Mucosa of rectum (tissue), 2 donors: Measurements from ENCODE around the gene SHD.

Experiments
- H3K27ac ChIP-seq, 2 donors: one replicate each; pipeline ENCODE4 v1.7.0; 2013; ENCODE audit warnings: inconsistent platforms in 2 of 2, low read depth in 2 of 2, low read length in 2 of 2
- H3K27me3 ChIP-seq, 2 donors: one replicate each; pipeline ENCODE4 v1.7.0; 2013; ENCODE audit warnings: low read length in 2 of 2; ENCODE audit not compliant: control insufficient read depth in 2 of 2, insufficient read depth in 2 of 2
- H3K36me3 ChIP-seq, 2 donors: one replicate each; pipeline ENCODE4 v1.7.0; 2013; ENCODE audit warnings: low read length in 2 of 2; ENCODE audit not compliant: control insufficient read depth in 2 of 2, insufficient read depth in 2 of 2
- H3K4me1 ChIP-seq, 2 donors: one replicate each; pipeline ENCODE4 v1.7.0; 2013; ENCODE audit warnings: low read length in 2 of 2, mild to moderate bottlenecking in 1 of 2; ENCODE audit not compliant: control insufficient read depth in 2 of 2, insufficient read depth in 2 of 2
- H3K4me3 ChIP-seq, 2 donors: one replicate each; pipeline ENCODE4 v1.7.0; 2013; ENCODE audit warnings: low read length in 2 of 2
- H3K9ac ChIP-seq, 2 donors: one replicate each; pipeline ENCODE4 v1.7.0; 2013; ENCODE audit warnings: low read length in 2 of 2, low read depth in 1 of 2, mild to moderate bottlenecking in 1 of 2
- H3K9me3 ChIP-seq, 2 donors: one replicate each; pipeline ENCODE4 v1.7.0; 2013; ENCODE audit warnings: low read length in 2 of 2; ENCODE audit not compliant: control insufficient read depth in 2 of 2
- donor health status: healthy.
- donor health status: Normal muscosa, but diverticular disease.

Gene SHD

GRCh38 chr19:4310247-4311121 lies 31.4 kb downstream of the SHD start:
- H3K36me3 ChIP-seq = no peaks in the 10 kb centered on the region
- no peaks in the 10 kb centered on the region for H3K4me1 ChIP-seq
- no peak overlapping the region for H3K27ac ChIP-seq
- no peaks in the 10 kb centered on the region for H3K27me3 ChIP-seq
- no peak overlapping the region for H3K9ac ChIP-seq
- H3K4me3 ChIP-seq = no peak overlapping the region
- H3K9me3 ChIP-seq = no peaks in the 10 kb centered on the region

- no peak overlapping the region for H3K27ac ChIP-seq
- H3K4me1 ChIP-seq = no peaks in the 10 kb centered on the region
- no peak overlapping the region for H3K4me3 ChIP-seq
Measured at GRCh38 chr19:4313847-4314490, 34.9 kb downstream of the SHD start.

GRCh38 chr19:4316956-4317355 lies 37.9 kb downstream of the SHD start:
- Histone ChIP-seq H3K27me3 (no peaks in the 10 kb centered on the region), H3K4me1 (no peaks in the 10 kb centered on the region), H3K27ac (no peak overlapping the region), H3K36me3 (no peaks in the 10 kb centered on the region), H3K9ac (no peak overlapping the region), H3K4me3 (no peak overlapping the region), H3K9me3 (no peaks in the 10 kb centered on the region)

More at GRCh38 chr19:4313847-4314490, 34.9 kb downstream of the SHD start:
- H3K27me3 ChIP-seq = no peaks in the 10 kb centered on the region
- no peaks in the 10 kb centered on the region for H3K36me3 ChIP-seq
- no peaks in the 10 kb centered on the region for H3K9me3 ChIP-seq
- no peak overlapping the region for H3K9ac ChIP-seq

DNA sequence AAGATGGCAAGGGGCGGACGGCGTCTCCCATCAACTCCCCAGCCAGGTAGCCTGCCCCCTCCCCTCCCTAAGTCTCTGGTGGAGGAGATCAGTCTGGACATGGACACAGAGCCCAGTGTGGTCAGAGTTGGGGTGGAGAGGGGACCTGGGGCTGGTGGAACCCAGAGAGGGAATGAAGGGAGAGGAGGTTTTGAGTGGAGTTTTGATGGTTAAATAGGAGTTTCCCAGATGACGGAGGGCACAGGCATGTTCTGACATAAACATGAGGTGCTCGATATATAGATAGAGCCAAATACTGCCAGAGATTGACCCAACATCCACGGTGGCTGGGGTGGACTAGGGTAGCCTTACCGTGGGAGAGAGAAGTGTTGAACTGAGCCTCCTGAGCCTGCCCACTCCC lies 39.4 kb downstream of the SHD start:
- Histone ChIP-seq H3K9me3 (no peaks in the 10 kb centered on the region), H3K4me3 (no peak overlapping the region), H3K27me3 (no peaks in the 10 kb centered on the region), H3K4me1 (peaks cover 0 to 2% of the 10 kb centered on the region in 2 donors), H3K27ac (no peak overlapping the region), H3K9ac (no peak overlapping the region), H3K36me3 (no peaks in the 10 kb centered on the region)

DNA sequence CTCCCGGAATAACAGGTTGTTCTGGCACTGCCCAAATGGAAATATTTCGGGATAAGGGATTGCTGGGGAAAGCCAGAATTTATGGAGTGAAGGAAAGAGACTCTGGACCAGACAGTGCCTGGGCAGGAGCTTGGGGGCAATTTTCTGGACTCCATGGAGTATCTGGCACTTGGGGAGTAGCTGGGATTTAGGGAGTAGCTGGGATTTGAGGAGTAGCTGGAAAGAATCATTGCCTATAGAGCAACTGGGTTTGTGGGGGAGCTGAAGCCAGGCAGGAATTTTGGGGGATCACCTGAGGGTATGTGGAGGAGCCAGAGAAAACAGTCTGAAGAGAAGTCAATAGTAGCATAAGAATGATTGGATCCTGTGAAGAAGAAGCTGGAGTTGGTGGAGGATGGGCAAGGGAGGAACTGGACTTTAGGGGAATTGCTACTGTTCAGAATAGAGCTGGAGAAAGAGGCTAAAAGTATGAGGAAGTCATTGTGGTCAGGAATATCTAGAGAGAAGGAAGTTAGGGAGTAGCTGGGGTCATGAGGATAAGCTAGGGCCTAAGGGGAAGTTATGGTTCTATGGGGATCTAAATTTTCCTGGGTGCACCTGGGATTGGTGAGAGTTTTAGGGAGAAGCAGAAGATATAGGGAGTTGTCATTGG lies 40.1 kb downstream of the SHD start:
- Histone ChIP-seq H3K4me1 (peaks cover 0 to 2% of the 10 kb centered on the region in 2 donors), H3K9me3 (no peaks in the 10 kb centered on the region), H3K27ac (no peak overlapping the region), H3K27me3 (no peaks in the 10 kb centered on the region), H3K36me3 (no peaks in the 10 kb centered on the region), H3K4me3 (no peak overlapping the region), H3K9ac (no peak overlapping the region)

DNA sequence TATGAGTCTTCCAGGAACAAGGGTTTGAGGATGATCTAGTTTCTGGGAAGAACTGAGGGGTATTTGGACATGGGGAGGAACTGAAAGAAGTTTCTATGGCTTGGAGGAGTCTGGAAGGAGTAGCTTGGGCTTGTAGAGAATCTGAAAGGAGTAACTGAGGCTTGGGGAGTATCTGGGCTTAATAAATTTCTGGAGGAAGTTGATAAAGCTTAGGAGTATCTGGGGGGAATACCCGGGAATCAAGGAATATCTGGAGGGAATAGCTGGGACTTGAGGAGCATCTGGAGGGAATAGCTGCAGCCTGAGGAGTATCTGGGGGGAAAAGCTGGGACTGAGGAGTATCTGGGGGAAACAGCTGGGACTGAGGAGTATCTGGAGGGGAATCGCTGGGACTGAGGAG lies 41.4 kb downstream of the SHD start:
- no peaks in the 10 kb centered on the region for H3K9me3 ChIP-seq
- H3K36me3 ChIP-seq = no peaks in the 10 kb centered on the region
- no peaks in the 10 kb centered on the region for H3K27me3 ChIP-seq
- H3K27ac ChIP-seq = no peak overlapping the region
- no peak overlapping the region for H3K4me3 ChIP-seq
- H3K4me1 ChIP-seq = peaks cover 0 to 2% of the 10 kb centered on the region in 2 donors
- no peak overlapping the region for H3K9ac ChIP-seq

DNA sequence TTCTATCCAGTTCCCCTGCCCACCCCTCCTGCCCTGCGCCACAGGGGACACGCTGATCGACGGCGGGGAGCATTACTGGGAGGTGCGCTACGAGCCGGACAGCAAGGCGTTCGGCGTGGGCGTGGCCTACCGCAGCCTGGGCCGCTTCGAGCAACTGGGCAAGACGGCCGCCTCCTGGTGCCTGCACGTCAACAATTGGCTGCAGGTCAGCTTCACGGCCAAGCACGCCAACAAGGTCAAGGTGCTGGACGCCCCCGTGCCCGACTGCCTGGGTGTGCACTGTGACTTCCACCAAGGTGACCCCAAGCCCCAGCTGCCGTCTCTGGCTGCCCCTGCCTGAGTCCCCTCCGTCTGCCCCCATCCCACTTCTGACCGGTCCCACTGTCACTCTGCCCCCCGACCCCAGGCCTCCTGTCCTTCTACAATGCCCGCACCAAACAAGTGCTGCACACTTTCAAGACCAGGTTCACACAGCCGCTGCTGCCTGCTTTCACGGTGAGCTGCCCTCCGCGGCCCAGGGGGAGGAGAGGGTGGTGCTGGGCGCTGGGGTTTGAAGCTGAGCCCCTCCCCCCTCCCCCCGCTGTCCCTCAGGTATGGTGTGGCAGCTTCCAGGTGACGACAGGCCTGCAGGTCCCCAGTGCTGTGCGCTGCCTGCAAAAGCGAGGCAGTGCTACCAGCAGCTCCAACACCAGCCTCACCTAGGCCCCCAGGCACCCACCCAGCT lies 44.0 kb downstream of the SHD start:
- H3K4me3 ChIP-seq = no peak overlapping the region
- no peak overlapping the region for H3K27ac ChIP-seq
- peaks cover 4 to 7% of the 10 kb centered on the region in 2 donors for H3K36me3 ChIP-seq

GRCh38 chr19:4323692-4324091 lies 44.6 kb downstream of the SHD start:
- H3K36me3 ChIP-seq = peaks cover 4 to 7% of the 10 kb centered on the region in 2 donors
- no peak overlapping the region for H3K9ac ChIP-seq
- H3K4me1 ChIP-seq = peaks cover 2 to 7% of the 10 kb centered on the region in 2 donors
- H3K27ac ChIP-seq = no peak overlapping the region
- no peaks in the 10 kb centered on the region for H3K27me3 ChIP-seq
- H3K4me3 ChIP-seq = no peak overlapping the region
- H3K9me3 ChIP-seq = no peaks in the 10 kb centered on the region

More for the DNA sequence above, 44.0 kb downstream of the SHD start:
- H3K27me3 ChIP-seq = no peaks in the 10 kb centered on the region
- H3K9ac ChIP-seq = no peak overlapping the region
- H3K4me1 ChIP-seq = peaks cover 2 to 6% of the 10 kb centered on the region in 2 donors
- no peaks in the 10 kb centered on the region for H3K9me3 ChIP-seq

DNA sequence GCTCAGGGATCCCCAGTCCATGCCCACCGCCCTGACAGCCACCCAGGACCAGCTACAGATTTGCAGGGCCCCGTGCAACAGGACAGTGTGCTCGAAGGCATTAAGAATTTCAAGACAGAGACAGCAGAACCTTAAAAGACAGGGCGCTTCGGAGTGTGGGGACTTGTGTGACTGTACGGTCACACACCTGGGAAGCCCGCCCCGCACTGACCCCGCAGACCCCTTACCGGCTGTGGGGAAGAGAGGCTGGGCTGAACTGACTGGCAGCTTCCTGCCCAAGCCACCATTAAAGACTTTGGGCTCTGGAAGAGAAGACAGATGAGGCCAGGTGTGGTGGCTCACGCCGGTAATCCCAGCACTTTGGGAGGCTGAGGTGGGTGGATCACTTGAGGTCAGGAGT lies 45.2 kb downstream of the SHD start:
- Histone ChIP-seq H3K4me3 (no peak overlapping the region), H3K4me1 (peaks cover 2 to 9% of the 10 kb centered on the region in 2 donors), H3K36me3 (peaks cover 4 to 7% of the 10 kb centered on the region in 2 donors)

More for the DNA sequence above, 45.2 kb downstream of the SHD start:
- H3K9me3 ChIP-seq = no peaks in the 10 kb centered on the region
- no peaks in the 10 kb centered on the region for H3K27me3 ChIP-seq
- no peak overlapping the region for H3K9ac ChIP-seq
- no peak overlapping the region for H3K27ac ChIP-seq
